SU-DHL-6 (cell line): ENCODE results near the gene PHF14.

Experiments
- H2AFZ ChIP-seq: fragments of 200-600 bp; sonication (generic); 2 replicates; pipeline ENCODE4 v1.6.1; 2014; ENCODE audit warnings: low read depth, mild to moderate bottlenecking, moderate library complexity, mixed read lengths, antibody characterized with exemption, low read length; ENCODE audit not compliant: severe bottlenecking
- H3F3A ChIP-seq: fragments of 200-600 bp; shearing (Covaris generic); 2 replicates; pipeline ENCODE4 v1.6.0; 2016; ENCODE audit warnings: antibody characterized with exemption, mild to moderate bottlenecking; ENCODE audit not compliant: insufficient read depth
- H3K27ac ChIP-seq: fragments of 200-600 bp; sonication (generic); 2 replicates; pipeline ENCODE4 v1.5.1; 2016; ENCODE audit warnings: low read depth, mild to moderate bottlenecking, low read length, moderate library complexity, mixed read lengths
- H3K27me3 ChIP-seq: fragments of 200-600 bp; sonication (generic), shearing (Covaris generic); 2 replicates; pipeline ENCODE4 v1.6.0; 2014; ENCODE audit warnings: mild to moderate bottlenecking, low read length
- H3K36me3 ChIP-seq: fragments of 200-600 bp; sonication (generic); 2 replicates; pipeline ENCODE4 v1.6.1; 2014; ENCODE audit warnings: mild to moderate bottlenecking, low read length, mixed read lengths
- H3K4me2 ChIP-seq: fragments of 300-600, 200-600 bp; shearing (Covaris generic), sonication (generic); 2 replicates; pipeline ENCODE4 v1.6.0; 2014; ENCODE audit warnings: low read length, low read depth, mild to moderate bottlenecking; ENCODE audit not compliant: poor library complexity, severe bottlenecking
- H3K4me3 ChIP-seq: fragments of 200-600 bp; sonication (generic); 2 replicates; pipeline ENCODE4 v1.5.1; 2014; ENCODE audit warnings: antibody characterized with exemption, low read length, mild to moderate bottlenecking, mixed read lengths; ENCODE audit not compliant: insufficient read depth, poor library complexity, severe bottlenecking
- H3K79me2 ChIP-seq: fragments of 200-600 bp; sonication (generic); 2 replicates; pipeline ENCODE4 v1.6.1; 2014; ENCODE audit warnings: mild to moderate bottlenecking, low read length, moderate library complexity; ENCODE audit not compliant: insufficient read depth
- H3K9ac ChIP-seq: fragments of 200-600 bp; sonication (generic); 2 replicates; pipeline ENCODE4 v1.7.0; 2014; ENCODE audit warnings: mild to moderate bottlenecking, low read length
- H3K9me2 ChIP-seq: fragments of 200-600 bp; sonication (generic); replicated peaks from 2 replicates; pipeline ENCODE4 v1.6.1; 2014; ENCODE audit warnings: low read length; ENCODE audit not compliant: insufficient read depth
- H3K9me3 ChIP-seq: fragments of 200-600 bp; sonication (generic); 2 replicates; pipeline ENCODE4 v1.6.1; 2014; ENCODE audit warnings: low read length, mixed read lengths; ENCODE audit not compliant: insufficient read depth
- H4K20me1 ChIP-seq: fragments of 200-600 bp; sonication (generic); 2 replicates; pipeline ENCODE4 v1.6.1; 2014; ENCODE audit warnings: low read depth, mild to moderate bottlenecking, antibody characterized with exemption, low read length, moderate library complexity, mixed read lengths
- CTCF ChIP-seq: fragments of 200-600 bp; sonication (generic); IDR thresholded peaks from one replicate; pipeline ENCODE4 v1.5.1; 2017; ENCODE audit warnings: antibody characterized with exemption, mild to moderate bottlenecking, low read length, moderate library complexity; ENCODE audit not compliant: insufficient read depth, poor library complexity, severe bottlenecking
- EZH2phosphoT487 ChIP-seq: fragments of 200-600 bp; sonication (generic), shearing (Covaris generic); conservative IDR thresholded peaks from 2 replicates; pipeline ENCODE4 v1.6.1; 2018; ENCODE audit warnings: mild to moderate bottlenecking, antibody characterized with exemption, low read length, moderate library complexity, mixed read lengths

PHF14 gene

GRCh38 chr7:11210374-11210773 is 236.7 kb downstream of the PHF14 start:
- Histone ChIP-seq H4K20me1 (no peaks in the 10 kb centered on the region), H3K9ac (no peak overlapping the region), H3F3A (no peaks in the 10 kb centered on the region), H3K79me2 (no peaks in the 10 kb centered on the region), H3K4me3 (no peak overlapping the region), H3K27ac (no peak overlapping the region), H3K27me3 (0 out of 2 replicates have a peak, but pooled peaks cover 4% of the 10 kb centered on the region), H3K9me2 (no peaks in the 10 kb centered on the region), H2AFZ (no peak overlapping the region), H3K36me3 (no peaks in the 10 kb centered on the region), H3K9me3 (no peaks in the 10 kb centered on the region), H3K4me2 (no peak overlapping the region)
- TF ChIP-seq EZH2phosphoT487 (no peak), CTCF (no peak)

GRCh38 chr7:11212080-11212711 is 238.5 kb downstream of the PHF14 start:
- Histone ChIP-seq H2AFZ (peak overlapping the region; percentile 46), H3K27ac (no peak overlapping the region), H3K9me3 (no peaks in the 10 kb centered on the region), H3K4me2 (no peak overlapping the region), H3K9ac (no peak overlapping the region), H3F3A (no peaks in the 10 kb centered on the region), H3K79me2 (no peaks in the 10 kb centered on the region), H3K27me3 (0 out of 2 replicates have a peak, but pooled peaks cover 4% of the 10 kb centered on the region), H3K4me3 (no peak overlapping the region), H3K36me3 (no peaks in the 10 kb centered on the region), H4K20me1 (no peaks in the 10 kb centered on the region), H3K9me2 (no peaks in the 10 kb centered on the region)
- peak; percentile 80 for TF ChIP-seq CTCF
- TF ChIP-seq EZH2phosphoT487 = no peak

GRCh38 chr7:11212816-11213215 is 239.1 kb downstream of the PHF14 start:
- TF ChIP-seq EZH2phosphoT487 (no peak), CTCF (no peak)
- Histone ChIP-seq H3K9ac (no peak overlapping the region), H3K36me3 (no peaks in the 10 kb centered on the region), H2AFZ (no peak overlapping the region), H3K27me3 (0 out of 2 replicates have a peak, but pooled peaks cover 4% of the 10 kb centered on the region), H3F3A (no peaks in the 10 kb centered on the region), H3K27ac (no peak overlapping the region), H3K79me2 (no peaks in the 10 kb centered on the region), H4K20me1 (no peaks in the 10 kb centered on the region), H3K9me3 (no peaks in the 10 kb centered on the region), H3K4me2 (no peak overlapping the region), H3K4me3 (no peak overlapping the region), H3K9me2 (no peaks in the 10 kb centered on the region)
